ENCODE measurements around the gene NMNAT3. TPM values are rescaled to one million over a fixed set of nuclear protein-coding genes. Genes with fewer than 3 reads are reported as not detected.
A peak's percentile ranks its signal among the peaks of the same experiment; 100 is the strongest.

Gene NMNAT3
- total and polyA plus RNA-seq, 12 donors = 4.2 to 12.4 (median 7.7) TPM

DNA sequence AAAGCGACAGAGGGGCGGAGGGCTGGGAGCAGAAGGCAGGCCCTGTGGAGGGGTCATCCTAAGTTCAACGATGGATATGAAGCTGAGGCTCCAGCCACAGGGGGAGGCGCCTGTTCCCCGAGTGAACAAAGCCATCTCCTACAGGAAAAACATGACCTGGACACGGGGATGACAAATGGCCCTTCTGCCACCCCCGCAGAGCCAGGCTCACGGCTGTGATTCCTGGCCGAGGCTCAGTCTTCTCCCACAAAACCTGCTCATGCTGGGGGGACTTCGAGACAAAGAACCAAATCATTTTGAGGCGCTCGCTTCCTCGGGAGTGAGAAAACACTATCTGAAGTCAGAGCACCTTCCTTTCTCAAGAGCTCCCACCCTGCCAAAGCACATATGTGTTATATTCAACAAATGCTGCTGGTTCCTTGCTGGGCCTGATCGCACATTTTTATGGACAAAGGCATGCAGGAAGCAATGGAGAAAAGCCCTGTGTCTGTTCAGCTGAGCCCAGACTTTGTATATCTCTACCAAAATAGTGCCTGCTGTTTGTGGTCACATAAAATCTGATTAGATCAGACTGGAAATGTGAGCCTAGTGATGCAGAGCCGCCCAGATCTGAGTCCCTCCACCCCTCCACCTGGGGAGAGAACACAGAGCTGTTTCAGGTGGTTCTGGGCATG, 143.9 kb downstream of the NMNAT3 start:
- DNase-seq = peak in 6 of 7 donors; percentile 56 to 90 (median 68)
- Histone ChIP-seq H3K9me3 (replicated peaks in 1 of 3) (no peaks in the 10 kb centered on the region), H3K27ac (peak overlapping the region; percentile 20 to 93 (median 83)), H3K4me3 (no peak overlapping the region), H3K27me3 (no peaks in the 10 kb centered on the region), H3K36me3 (replicated peaks in 1 of 2) (no peaks in the 10 kb centered on the region), H3K4me1 (replicated peaks in 1 of 2) (peaks cover 55 to 78% of the 10 kb centered on the region in 2 donors)
- intact Hi-C loops (cut with DNase I) = no loop called here
- TF ChIP-seq, protein P1, sequence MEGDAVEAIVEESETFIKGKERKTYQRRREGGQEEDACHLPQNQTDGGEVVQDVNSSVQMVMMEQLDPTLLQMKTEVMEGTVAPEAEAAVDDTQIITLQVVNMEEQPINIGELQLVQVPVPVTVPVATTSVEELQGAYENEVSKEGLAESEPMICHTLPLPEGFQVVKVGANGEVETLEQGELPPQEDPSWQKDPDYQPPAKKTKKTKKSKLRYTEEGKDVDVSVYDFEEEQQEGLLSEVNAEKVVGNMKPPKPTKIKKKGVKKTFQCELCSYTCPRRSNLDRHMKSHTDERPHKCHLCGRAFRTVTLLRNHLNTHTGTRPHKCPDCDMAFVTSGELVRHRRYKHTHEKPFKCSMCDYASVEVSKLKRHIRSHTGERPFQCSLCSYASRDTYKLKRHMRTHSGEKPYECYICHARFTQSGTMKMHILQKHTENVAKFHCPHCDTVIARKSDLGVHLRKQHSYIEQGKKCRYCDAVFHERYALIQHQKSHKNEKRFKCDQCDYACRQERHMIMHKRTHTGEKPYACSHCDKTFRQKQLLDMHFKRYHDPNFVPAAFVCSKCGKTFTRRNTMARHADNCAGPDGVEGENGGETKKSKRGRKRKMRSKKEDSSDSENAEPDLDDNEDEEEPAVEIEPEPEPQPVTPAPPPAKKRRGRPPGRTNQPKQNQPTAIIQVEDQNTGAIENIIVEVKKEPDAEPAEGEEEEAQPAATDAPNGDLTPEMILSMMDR (IDR thresholded peaks at IDR 0.05) = no peak
- no peak for TF ChIP-seq POLR2A (IDR thresholded peaks at IDR 0.05)
- 33 to 58% (median 42%) methylated on average over 10 to 15 of the region's 15 CpGs for WGBS, 4 donors

DNA sequence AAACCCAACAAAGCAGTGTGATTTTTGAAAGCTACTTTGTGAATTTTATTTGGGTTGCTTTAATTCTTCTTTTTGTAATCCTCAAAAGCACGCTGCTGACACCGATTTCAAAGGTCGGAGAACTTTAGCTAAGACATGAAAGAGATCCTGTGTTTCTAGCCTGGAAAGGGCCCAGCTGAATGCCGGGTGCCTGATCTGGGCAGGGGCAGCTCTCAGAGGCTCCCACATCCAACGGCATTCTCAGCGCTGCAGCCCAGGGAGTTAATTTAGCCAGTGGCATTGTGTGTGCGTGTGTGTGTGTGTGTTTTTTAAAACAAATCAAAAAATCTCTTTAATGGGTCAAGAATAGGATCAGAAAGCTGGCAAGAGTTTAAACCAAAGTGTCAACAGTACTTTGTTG, 144.8 kb downstream of the NMNAT3 start:
- H3K4me1 ChIP-seq (replicated peaks in 1 of 2) = peaks cover 55 to 70% of the 10 kb centered on the region in 2 donors
- H3K9me3 ChIP-seq (replicated peaks in 1 of 3) = no peaks in the 10 kb centered on the region
- H3K27ac ChIP-seq = peak overlapping the region in 3 of 5 donors; percentile 65 to 92 (median 83)
- no peak overlapping the region for H3K4me3 ChIP-seq
- TF ChIP-seq, protein P1 (IDR thresholded peaks at IDR 0.05) = no peak
- no peak for TF ChIP-seq POLR2A (IDR thresholded peaks at IDR 0.05)
- peak in 1 of 7 donors; percentile 19 for DNase-seq
- H3K27me3 ChIP-seq = no peaks in the 10 kb centered on the region
- intact Hi-C loops (cut with DNase I) = no loop called here
- WGBS, 4 donors = 19 to 39% (median 28%) methylated on average over 7 of the region's 7 CpGs
- no peaks in the 10 kb centered on the region for H3K36me3 ChIP-seq (replicated peaks in 1 of 2)

DNA sequence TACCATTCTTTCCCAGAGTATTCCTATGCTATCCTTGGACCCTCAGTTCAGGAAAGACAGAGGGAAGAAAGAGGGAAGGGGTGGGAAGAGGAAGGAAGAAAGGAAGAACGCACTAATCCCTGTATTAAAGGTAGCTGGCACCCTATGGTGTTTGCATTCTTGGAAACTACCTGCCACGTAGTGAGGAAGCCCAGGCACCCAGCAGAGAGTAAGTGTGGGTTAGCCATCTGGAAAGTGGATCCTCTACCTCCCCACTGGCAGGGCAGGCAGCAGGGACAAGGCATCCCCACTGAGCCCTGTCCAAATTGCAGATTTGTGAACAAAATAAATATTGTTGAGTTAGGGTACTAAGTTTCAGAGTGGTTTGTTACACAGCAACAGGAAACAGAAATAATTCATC, 147.1 kb downstream of the NMNAT3 start:
- peaks cover 34 to 55% of the 10 kb centered on the region in 2 donors for H3K4me1 ChIP-seq (replicated peaks in 1 of 2)
- DNase-seq = no peak
- TF ChIP-seq, protein P1 (IDR thresholded peaks at IDR 0.05) = no peak
- TF ChIP-seq POLR2A (IDR thresholded peaks at IDR 0.05) = no peak
- no peaks in the 10 kb centered on the region for H3K27me3 ChIP-seq
- H3K9me3 ChIP-seq (replicated peaks in 1 of 3) = no peaks in the 10 kb centered on the region
- WGBS, 4 donors = 90 to 98% (median 92%) methylated on average over 2 of the region's 2 CpGs
- H3K27ac ChIP-seq = no peak overlapping the region
- intact Hi-C loops (cut with DNase I) = no loop called here
- H3K36me3 ChIP-seq (replicated peaks in 1 of 2) = peaks cover 0 to 9% of the 10 kb centered on the region in 2 donors
- no peak overlapping the region for H3K4me3 ChIP-seq

DNA sequence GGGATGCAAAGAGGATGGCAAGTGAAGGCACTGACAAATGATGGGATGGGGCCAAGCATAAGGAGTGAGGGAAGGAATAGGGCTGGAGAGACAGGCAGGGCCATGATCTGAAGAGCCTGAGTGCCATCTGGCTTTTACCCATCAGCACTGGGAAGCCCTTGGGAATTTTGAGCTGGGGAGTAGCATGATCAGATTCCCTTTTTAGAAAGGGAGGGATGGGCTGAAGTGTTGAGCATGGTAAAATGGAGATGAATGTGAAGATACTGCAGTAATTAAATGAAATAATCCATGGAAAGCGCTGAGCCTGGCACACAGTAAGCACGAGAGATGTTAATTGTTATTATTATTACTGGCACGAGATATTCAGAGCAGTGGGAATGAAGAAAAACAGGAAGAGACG, 148.1 kb downstream of the NMNAT3 start:
- intact Hi-C loops (cut with DNase I) = no loop called here
- no peak for DNase-seq
- WGBS, 4 donors = 74 to 79% (median 75%) methylated on average over 4 of the region's 4 CpGs
- Histone ChIP-seq H3K27ac (no peak overlapping the region), H3K36me3 (replicated peaks in 1 of 2) (peaks cover 0 to 9% of the 10 kb centered on the region in 2 donors), H3K9me3 (replicated peaks in 1 of 3) (no peaks in the 10 kb centered on the region), H3K27me3 (no peaks in the 10 kb centered on the region), H3K4me3 (no peak overlapping the region), H3K4me1 (replicated peaks in 1 of 2) (peaks cover 29 to 48% of the 10 kb centered on the region in 2 donors)
- TF ChIP-seq POLR2A (IDR thresholded peaks at IDR 0.05) = no peak
- TF ChIP-seq, protein P1 (IDR thresholded peaks at IDR 0.05) = no peak

Data from adrenal gland (tissue), 12 donors.